Activated CD8-positive, alpha-beta memory T cell treated with anti-CD3 and anti-CD28 coated beads for 36 hours (primary cell): Measurements from ENCODE around the gene TMC3. TPM values are rescaled to one million over a fixed set of nuclear protein-coding genes. Genes with fewer than 3 reads are reported as not detected.

ENCODE experiments used
- CTCF ChIA-PET: fragments of 350-600 bp; sonication (Branson Sonifier 250); formaldehyde crosslinking; loops from one replicate; lab custom pipeline; 2021; ENCODE audit warnings: antibody characterized with exemption; lab: Charles Lee
- POLR2A ChIA-PET: fragments of 350-600 bp; sonication (Branson Sonifier 250); formaldehyde crosslinking; loops from one replicate; lab custom pipeline; 2021; ENCODE audit warnings: antibody characterized with exemption; lab: Charles Lee
- total RNA-seq, 2 experiments: library from RNA; stranded (reverse); gene quantifications; one replicate each; pipeline ENCODE4 v1.2.3, GENCODE V29; 2021

Gene TMC3
- total RNA-seq, 2 experiments from 2014 or later: not detected

GRCh38 chr15:81387621-81388435 lies 13.8 kb upstream of the TMC3 start:
- ChIA-PET CTCF (no interaction called here), POLR2A (no interaction called here)

GRCh38 chr15:81386947-81387346 lies 12.9 kb upstream of the TMC3 start:
- POLR2A ChIA-PET: no interaction called here
- CTCF ChIA-PET: no interaction called here

- CTCF ChIA-PET: no interaction called here
- POLR2A ChIA-PET: no interaction called here
Observed at GRCh38 chr15:81385721-81386076, 11.7 kb upstream of the TMC3 start.

GRCh38 chr15:81384891-81385720 lies 11.1 kb upstream of the TMC3 start:
- CTCF ChIA-PET: no interaction called here
- POLR2A ChIA-PET: no interaction called here

- CTCF ChIA-PET: no interaction called here
Observed at GRCh38 chr15:81381720-81382119, 7.7 kb upstream of the TMC3 start.

GRCh38 chr15:81380668-81381067 lies 6.7 kb upstream of the TMC3 start:
- POLR2A ChIA-PET: no interaction called here

More at GRCh38 chr15:81381720-81382119, 7.7 kb upstream of the TMC3 start:
- POLR2A ChIA-PET: no interaction called here

GRCh38 chr15:81380203-81380602 lies 6.2 kb upstream of the TMC3 start:
- POLR2A ChIA-PET: no interaction called here
- CTCF ChIA-PET: interaction anchor here (1.4 kb wide), 1 partner anchor 114 kb away, joined by 4 read pairs; no protein-coding TSS in a partner anchor

More at GRCh38 chr15:81380668-81381067, 6.7 kb upstream of the TMC3 start:
- CTCF ChIA-PET: interaction anchor here (1.4 kb wide), 1 partner anchor 115 kb away, joined by 4 read pairs; no protein-coding TSS in a partner anchor

GRCh38 chr15:81379269-81379668 lies 5.3 kb upstream of the TMC3 start:
- CTCF ChIA-PET: no interaction called here
- POLR2A ChIA-PET: no interaction called here

GRCh38 chr15:81378443-81378842 lies 4.4 kb upstream of the TMC3 start:
- CTCF ChIA-PET: no interaction called here
- POLR2A ChIA-PET: no interaction called here

GRCh38 chr15:81377871-81378270 lies 3.9 kb upstream of the TMC3 start:
- CTCF ChIA-PET: interaction anchor here (1.4 kb wide), 1 partner anchor 103 kb away, joined by 3 read pairs; no protein-coding TSS in a partner anchor
- POLR2A ChIA-PET: no interaction called here

GRCh38 chr15:81376231-81376630 lies 2.2 kb upstream of the TMC3 start:
- POLR2A ChIA-PET: no interaction called here

GRCh38 chr15:81375461-81375860 lies 1.4 kb upstream of the TMC3 start:
- CTCF ChIA-PET: no interaction called here
- POLR2A ChIA-PET: no interaction called here

More at GRCh38 chr15:81376231-81376630, 2.2 kb upstream of the TMC3 start:
- CTCF ChIA-PET: no interaction called here

- ChIA-PET CTCF (interaction anchor here (1.9 kb wide), 1 partner anchor 107 kb away, joined by 4 read pairs; no protein-coding TSS in a partner anchor), POLR2A (no interaction called here)
Observed at GRCh38 chr15:81373176-81373575, 837 bp downstream of the TMC3 start.

GRCh38 chr15:81372575-81372974 lies 1.4 kb downstream of the TMC3 start:
- ChIA-PET CTCF (interaction anchor here (1.9 kb wide), 1 partner anchor 106 kb away, joined by 4 read pairs; no protein-coding TSS in a partner anchor), POLR2A (no interaction called here)

- ChIA-PET POLR2A (no interaction called here), CTCF (no interaction called here)
Observed at GRCh38 chr15:81363718-81364500, 10.1 kb downstream of the TMC3 start.

GRCh38 chr15:81363276-81363675 lies 10.7 kb downstream of the TMC3 start:
- ChIA-PET CTCF (no interaction called here), POLR2A (no interaction called here)

GRCh38 chr15:81362790-81363189 lies 11.2 kb downstream of the TMC3 start:
- POLR2A ChIA-PET: no interaction called here
- CTCF ChIA-PET: interaction anchor here (1.0 kb wide), 1 partner anchor 11 kb away, joined by 3 read pairs; no protein-coding TSS in a partner anchor

GRCh38 chr15:81361891-81362290 lies 12.1 kb downstream of the TMC3 start:
- CTCF ChIA-PET: interaction anchor here (1.0 kb wide), 1 partner anchor 11 kb away, joined by 3 read pairs; no protein-coding TSS in a partner anchor
- POLR2A ChIA-PET: no interaction called here

- ChIA-PET POLR2A (no interaction called here), CTCF (no interaction called here)
Observed at GRCh38 chr15:81360491-81360890, 13.5 kb downstream of the TMC3 start.
